Fibroblast of villous mesenchyme (primary cell): Measurements from ENCODE around the gene TTC39B. TPM values are rescaled to one million over a fixed set of nuclear protein-coding genes. Genes with fewer than 3 reads are reported as not detected.

Experiments
- DNase-seq: peaks from one replicate; pipeline ENCODE4 v3.0.0-alpha.2; 2010; ENCODE audit warnings: low read depth
- H3K4me3 ChIP-seq: 2 replicates; pipeline ENCODE4 v1.5.1; 2011; ENCODE audit warnings: low read depth, mild to moderate bottlenecking, low read length
- total RNA-seq: library from RNA; depleted of rRNA; stranded (reverse); fragments of >200 nt; gene quantifications from 2 replicates; pipeline ENCODE4 v1.2.3, GENCODE V29; 2012
- TF ChIP-seq, protein P1 (sequence below): IDR thresholded peaks from 2 replicates; pipeline ENCODE4 v1.5.1; 2012; ENCODE audit warnings: low read depth, mild to moderate bottlenecking, low read length; ENCODE audit not compliant: insufficient read depth

Gene TTC39B
- total RNA-seq, 1 donor = 16.0 TPM

DNA sequence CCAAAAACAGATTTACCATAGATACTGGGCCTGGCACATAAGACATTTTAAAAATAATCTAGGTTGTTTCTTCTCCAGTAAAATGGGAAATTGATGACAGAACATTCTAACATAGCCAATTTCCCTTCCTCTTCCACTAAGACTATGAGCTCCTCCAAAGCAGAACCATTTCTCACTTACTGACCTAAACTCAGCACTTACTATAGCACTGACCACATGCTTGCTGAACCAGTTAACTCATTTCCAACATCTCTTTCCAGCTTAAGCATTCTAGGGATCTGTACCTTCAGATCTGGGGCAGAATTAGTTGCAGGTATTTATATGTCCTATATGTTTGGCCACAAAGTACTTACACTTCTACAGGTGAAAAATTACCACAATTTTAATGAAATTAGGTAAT, 58.9 kb downstream of the TTC39B start:
- no peak overlapping the region for H3K4me3 ChIP-seq
- TF ChIP-seq, protein P1, sequence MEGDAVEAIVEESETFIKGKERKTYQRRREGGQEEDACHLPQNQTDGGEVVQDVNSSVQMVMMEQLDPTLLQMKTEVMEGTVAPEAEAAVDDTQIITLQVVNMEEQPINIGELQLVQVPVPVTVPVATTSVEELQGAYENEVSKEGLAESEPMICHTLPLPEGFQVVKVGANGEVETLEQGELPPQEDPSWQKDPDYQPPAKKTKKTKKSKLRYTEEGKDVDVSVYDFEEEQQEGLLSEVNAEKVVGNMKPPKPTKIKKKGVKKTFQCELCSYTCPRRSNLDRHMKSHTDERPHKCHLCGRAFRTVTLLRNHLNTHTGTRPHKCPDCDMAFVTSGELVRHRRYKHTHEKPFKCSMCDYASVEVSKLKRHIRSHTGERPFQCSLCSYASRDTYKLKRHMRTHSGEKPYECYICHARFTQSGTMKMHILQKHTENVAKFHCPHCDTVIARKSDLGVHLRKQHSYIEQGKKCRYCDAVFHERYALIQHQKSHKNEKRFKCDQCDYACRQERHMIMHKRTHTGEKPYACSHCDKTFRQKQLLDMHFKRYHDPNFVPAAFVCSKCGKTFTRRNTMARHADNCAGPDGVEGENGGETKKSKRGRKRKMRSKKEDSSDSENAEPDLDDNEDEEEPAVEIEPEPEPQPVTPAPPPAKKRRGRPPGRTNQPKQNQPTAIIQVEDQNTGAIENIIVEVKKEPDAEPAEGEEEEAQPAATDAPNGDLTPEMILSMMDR = no peak
- no peak for DNase-seq

DNA sequence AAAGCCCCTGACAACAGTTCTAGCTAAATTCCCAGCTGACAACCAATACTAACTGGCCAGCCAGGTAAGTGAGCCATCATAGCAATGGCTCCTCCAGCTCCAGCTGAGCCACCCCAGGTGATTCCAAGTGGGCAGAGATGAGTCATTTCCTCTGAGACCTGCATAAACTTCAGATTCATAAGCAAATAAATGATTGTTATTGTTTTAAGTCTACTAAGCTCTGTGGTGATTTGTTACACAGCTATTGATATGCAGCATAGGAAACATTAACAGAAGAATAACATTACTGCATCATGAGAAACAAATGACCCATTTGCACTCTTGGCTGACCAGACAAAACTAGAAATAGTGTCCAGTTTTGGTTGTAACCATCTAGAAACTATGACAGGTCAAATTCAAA, 60.3 kb downstream of the TTC39B start:
- H3K4me3 ChIP-seq = no peak overlapping the region
- DNase-seq = peak; percentile 18
- TF ChIP-seq, protein P1 = no peak

GRCh38 chr9:15246243-15246642, 60.8 kb downstream of the TTC39B start:
- no peak for DNase-seq
- TF ChIP-seq, protein P1 = no peak
- no peak overlapping the region for H3K4me3 ChIP-seq

DNA sequence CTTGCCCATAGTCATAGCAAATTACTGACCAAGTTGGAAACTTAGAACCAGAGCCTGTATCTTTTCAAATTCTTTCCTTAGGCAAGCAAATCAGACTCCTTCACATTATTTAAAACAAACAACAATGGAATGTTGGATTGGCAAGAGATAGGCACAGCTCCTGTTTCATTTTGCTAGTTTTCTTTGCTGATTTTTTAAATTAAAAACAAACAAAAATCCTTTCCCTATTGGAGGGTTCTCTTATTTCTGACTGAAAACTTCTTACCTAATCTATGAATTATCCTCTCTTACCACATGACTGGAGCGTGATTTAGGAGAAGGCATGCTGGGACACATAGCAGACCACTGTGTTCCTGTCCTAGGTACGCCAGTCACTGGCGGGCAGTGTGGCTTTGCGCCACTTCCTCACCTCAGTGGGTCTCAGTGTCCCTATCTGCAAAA, 63.0 kb downstream of the TTC39B start:
- TF ChIP-seq, protein P1 = no peak
- peak; percentile 55 for DNase-seq

DNA sequence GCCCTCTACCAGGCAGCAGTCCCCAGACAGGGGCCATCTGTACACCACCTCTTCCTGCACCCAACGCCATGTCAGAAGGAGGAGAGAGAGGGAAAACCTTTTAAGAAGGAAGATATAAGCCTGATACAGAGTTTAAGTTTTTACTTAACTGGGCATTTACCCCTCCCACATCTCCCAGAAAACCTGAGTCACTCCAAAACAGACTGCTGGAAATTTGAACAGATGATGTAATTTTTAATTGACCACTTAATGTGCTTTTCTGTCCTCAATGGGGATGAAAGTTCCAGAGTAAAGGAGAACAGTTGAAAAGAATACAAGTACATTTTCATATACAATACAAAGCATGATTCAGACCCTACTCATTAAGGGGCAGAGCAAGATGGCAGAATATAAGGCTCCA, 63.9 kb downstream of the TTC39B start:
- peak; percentile 50 for DNase-seq
- TF ChIP-seq, protein P1 = no peak
- H3K4me3 ChIP-seq = no peak overlapping the region

More for the DNA sequence above, 63.0 kb downstream of the TTC39B start:
- H3K4me3 ChIP-seq = no peak overlapping the region

DNA sequence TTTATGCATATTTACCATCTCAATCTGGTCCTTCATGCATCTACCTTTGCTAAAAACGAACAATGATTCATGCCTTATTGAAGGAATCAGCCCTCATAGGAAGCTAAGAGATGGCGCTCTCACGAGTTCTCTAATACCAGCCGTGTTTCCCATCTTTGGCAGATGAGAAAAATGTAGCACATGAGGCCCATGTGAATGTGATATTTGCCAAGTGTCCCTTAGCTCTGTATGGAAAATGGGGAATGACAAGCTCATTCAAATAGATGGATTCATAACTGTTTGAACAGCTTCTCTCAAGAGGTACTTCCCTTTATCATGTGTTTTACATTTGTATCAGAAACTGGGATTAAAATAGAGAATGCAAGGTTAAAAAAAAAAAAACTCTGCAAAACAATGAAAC, 66.1 kb downstream of the TTC39B start:
- no peak overlapping the region for H3K4me3 ChIP-seq
- TF ChIP-seq, protein P1 = no peak
- DNase-seq = no peak

DNA sequence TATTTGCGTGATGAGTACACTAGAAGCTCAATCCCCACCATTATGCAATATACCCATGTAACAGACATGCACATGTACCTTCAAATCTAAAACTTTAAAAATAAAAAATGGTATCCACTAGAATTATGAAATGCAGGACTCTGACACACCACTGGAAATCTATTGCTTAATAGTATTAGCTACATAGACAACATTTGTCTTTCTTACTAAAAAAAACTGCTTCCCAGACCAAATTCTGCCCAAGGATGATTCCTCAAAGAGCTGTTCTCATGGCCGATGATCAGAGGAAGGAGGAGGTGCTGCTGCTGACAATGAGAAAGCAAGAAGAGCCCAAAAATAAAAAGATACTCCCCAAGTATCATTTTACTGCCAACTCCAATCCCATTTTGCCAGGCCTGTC, 67.2 kb downstream of the TTC39B start:
- DNase-seq = peak; percentile 40
- TF ChIP-seq, protein P1 = no peak
- H3K4me3 ChIP-seq = no peak overlapping the region
